Breast epithelium (tissue), 3 donors: ENCODE measurements around the gene METTL21A.

Experiments
- POLR2A ChIP-seq: fragments of 450-650 bp; IDR thresholded peaks from one replicate; pipeline ENCODE4 v1.6.1; 2016; ENCODE audit warnings: antibody characterized with exemption, mild to moderate bottlenecking, moderate library complexity
- POLR2AphosphoS5 ChIP-seq, 3 donors: sonication (generic); formaldehyde crosslinking; IDR thresholded peaks; one replicate each; pipeline ENCODE4 v1.6.1; 2017; ENCODE audit warnings: antibody characterized with exemption in 3 of 3

DNA sequence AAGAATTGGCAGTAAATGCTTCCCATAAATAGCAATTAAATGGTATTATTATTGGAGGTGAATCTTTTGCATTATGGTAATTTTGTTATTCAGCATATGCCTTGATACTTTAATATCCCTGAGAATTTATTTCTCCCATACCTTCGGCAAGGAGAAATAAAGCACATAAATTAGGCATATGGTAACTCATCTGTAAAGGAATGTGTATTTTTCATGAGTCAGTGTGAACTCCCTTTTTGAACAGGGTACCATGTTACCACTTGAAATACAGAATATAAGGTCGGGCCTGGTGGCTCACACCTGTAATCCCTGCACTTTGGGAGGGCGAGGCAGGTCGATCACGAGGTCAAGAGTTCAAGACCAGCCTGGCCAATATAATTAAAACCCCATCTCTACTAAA, 18.4 kb downstream of the METTL21A start:
- TF ChIP-seq POLR2A (no peak), POLR2AphosphoS5 (IDR thresholded peaks at IDR 0.05) (no peak)
